HT1080 (cell line): ENCODE measurements around the gene MAML3. TPM values are rescaled to one million over a fixed set of nuclear protein-coding genes. Genes with fewer than 3 reads are reported as not detected.

Source experiments
- DNase-seq: peaks from one replicate; pipeline ENCODE4 v3.0.0-alpha.2; 2015; ENCODE audit warnings: low read depth
- total RNA-seq: library from RNA; depleted of rRNA; stranded (reverse); fragments of >200 nt; shearing (Covaris generic); gene quantifications from 2 replicates; pipeline ENCODE4 v1.2.3, GENCODE V29; 2014

MAML3 gene
- total RNA-seq, 1 experiment from 2014 or later, result 11.4 TPM

GRCh38 chr4:139764686-139765310 lies 389.2 kb downstream of the MAML3 start:
- DNase-seq, result no peak

- no peak for DNase-seq
These were observed 389.8 kb downstream of the MAML3 start for GRCh38 chr4:139764182-139764581.

GRCh38 chr4:139763672-139764071 lies 390.3 kb downstream of the MAML3 start:
- no peak for DNase-seq

DNA sequence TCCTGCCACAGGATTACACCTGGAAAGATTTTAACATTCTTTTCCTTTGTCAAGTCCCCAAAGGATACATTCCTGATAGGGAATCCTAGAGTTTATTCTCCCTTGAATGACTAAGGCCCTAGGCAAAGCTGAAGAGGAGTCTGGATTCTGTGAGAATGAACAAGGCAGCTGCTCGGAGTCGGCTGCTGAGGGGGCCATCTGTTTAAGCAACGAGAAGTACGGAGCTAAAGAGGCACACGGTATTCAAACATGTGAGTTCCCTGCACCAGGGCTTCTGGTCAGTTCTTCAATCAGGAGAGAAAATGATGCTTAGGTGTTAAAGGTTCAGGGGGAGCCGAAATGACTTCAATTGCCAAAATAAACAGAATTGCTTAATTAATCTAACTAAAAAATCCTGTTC lies 390.8 kb downstream of the MAML3 start:
- no peak for DNase-seq

DNA sequence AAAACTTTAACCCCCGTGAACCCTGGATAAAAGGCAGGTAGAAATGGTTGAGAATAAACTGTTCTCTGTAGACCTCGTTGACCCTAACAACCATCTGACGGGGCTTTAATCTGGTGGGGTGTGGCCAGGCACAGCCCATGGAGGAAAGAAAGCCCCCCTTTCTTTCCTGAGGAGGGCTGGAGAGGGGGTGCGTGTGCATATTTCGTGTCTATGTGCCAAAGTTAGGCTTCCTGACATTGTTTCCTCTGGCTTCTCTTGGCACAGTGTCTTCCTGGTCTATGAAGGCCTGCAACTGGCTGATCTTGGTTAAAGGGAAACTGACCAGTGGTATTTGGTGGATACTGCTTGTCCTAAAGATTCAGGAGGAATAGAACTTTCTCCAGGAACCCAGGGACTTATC lies 391.3 kb downstream of the MAML3 start:
- DNase-seq, result no peak

GRCh38 chr4:139761461-139761860 lies 392.5 kb downstream of the MAML3 start:
- DNase-seq, result peak; percentile 28

DNA sequence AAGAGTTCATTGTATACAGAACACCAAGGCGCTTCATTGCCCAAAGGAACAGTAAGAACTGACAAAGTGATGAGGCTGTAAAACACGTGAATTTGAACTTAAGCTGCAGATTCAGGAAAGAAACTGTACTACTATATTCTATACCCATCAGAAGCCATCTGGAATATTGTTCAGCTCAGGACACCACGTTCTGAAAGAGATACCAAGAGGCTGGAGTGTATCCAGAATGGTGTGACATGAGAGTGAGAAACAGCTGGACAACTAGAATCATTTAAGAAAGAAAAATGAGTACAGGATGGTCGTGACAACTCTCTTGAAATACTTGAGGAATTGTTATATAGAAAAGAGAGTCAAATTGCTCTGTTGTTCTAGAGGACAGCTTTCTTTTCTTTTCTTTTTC lies 393.4 kb downstream of the MAML3 start:
- no peak for DNase-seq

DNA sequence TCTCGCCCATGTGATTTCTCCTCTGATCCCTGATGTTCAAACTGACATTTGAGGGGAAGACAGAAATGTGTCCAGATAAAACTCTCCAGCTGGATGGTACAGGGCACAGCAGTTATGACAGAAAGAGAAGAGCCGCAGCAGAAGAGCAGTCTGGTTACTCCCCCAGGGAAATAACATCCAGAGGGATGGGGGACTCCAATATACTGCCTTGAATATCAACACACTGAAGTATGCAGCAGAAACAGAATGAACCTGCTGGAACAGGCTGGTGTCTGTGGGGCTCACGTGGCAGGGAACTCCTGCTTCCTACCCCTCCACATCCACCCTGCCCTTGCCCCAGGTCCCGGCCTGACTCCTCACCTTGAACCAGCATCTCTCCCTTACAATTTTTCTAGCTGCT lies 394.9 kb downstream of the MAML3 start:
- DNase-seq, result no peak

DNA sequence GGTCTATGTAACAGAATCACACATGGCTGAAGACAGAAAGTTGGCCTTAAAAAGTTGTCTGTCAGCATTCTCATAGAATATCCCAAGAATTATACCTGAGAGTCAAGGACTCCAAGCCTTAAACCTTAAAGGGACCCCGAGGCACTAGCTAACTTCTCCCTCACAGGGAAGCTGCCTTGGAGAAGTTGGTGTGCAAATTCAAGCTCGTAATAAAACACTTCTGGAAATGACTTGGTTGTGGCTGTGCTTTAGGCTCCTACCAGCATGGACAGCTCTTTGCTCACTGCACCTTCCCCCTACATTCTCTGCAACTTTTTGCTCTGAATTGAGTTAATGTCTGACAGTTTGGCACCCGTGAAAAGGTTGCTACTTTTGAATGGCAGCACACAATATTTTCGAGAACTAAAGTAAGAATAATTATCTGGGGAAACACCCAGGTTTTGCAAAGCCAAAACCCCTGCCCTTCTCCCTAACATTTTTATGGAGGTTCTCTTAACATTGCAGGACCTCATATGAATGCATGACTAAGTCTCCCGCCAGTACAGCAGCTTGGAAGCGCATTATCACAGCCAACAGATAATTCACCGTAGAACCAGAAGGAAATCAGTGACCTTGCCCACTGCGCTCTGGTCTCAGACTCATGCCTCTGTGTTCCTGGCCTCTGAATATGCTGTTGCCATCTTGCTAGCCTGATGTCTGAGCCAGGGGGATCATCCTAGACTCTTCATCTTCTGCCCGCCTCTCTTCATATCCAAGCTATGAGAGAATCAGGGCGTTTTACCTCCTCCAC lies 397.4 kb downstream of the MAML3 start:
- no peak for DNase-seq

DNA sequence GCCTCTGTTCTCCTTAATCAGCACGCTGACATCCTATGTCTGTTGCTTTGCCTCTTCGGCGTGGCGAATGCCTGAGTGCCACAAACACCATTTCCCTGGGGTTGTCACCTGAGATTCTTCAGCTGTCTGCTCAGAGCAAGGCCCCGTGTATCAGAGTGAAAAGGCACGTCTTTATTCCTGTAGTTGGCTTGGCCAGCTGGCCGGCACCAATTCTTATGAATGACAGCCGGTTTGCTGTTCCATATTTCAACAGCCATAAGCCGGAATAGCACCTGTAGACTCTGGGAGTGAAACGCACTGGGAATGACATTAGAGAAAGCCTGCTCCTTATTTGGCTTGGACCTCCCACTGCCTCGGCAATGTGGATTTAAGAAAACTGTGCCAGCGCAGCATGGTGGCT lies 399.0 kb downstream of the MAML3 start:
- DNase-seq, result no peak

- no peak for DNase-seq
These were observed 400.3 kb downstream of the MAML3 start for GRCh38 chr4:139753686-139754085.

- DNase-seq, result no peak
These were observed 404.0 kb downstream of the MAML3 start for GRCh38 chr4:139749835-139750498.

- DNase-seq, result no peak
These were observed 404.6 kb downstream of the MAML3 start for GRCh38 chr4:139749338-139749737.

DNA sequence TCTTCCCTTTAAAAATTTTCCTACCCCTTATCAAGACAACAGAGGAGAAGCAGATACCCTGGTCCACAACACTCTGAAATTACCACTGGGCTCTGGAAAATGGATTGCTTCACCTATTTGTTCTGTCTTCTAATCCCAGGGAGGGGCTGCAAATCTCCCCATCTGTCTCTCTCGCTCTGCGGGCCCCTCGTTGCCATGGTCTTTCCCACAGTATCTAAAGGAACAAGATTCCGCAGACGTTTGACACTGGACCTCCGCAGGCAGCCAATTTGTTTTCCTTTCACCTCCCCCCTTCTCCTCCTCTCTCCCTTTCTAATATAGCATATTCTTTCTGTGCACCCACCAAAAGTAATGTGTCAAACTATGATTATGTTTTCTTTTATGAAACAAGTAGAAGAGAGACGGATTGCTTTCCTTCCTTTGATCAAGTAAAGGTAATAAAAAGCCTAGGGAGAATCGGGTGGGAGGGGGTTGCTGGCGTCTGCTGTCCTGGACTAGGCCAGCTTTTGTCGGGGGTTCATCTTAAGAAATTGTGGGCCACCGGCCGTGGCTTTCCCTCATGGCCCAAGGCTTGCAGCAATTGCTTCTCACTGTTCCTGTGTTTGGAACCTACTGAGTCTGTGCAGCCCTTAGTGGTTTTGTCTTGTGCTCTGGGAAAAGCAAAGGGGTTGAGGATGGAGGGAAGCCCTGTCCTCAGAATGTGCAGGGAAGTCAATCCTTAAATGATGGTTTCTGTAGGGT lies 407.4 kb downstream of the MAML3 start:
- no peak for DNase-seq

DNA sequence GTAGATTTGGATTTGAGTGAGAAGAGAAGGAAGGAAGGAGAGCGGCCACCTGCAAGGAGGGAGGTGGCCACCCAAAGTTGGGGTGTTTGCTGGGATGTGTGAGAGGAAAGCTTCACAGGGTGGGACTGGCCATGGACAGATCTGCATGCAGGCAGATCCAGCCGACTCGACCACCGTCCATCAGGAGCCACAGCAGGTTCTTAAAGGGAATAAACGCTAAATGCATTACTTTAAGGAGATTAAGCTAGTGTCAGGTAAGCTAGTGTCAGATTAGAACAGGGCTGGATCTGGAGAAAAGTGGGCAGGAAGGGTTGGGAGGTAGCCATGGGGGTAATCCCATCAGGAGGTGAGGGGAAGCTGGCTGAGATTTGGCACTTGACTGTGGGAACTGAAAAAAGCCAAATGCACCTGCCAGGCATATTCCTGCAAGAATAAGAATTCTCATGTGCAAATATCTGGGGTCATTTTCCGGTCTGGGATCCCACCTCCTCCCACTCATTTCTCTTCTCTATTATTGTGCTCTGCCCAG lies 408.8 kb downstream of the MAML3 start:
- no peak for DNase-seq

- DNase-seq, result no peak
These were observed 409.8 kb downstream of the MAML3 start for GRCh38 chr4:139744232-139744631.

DNA sequence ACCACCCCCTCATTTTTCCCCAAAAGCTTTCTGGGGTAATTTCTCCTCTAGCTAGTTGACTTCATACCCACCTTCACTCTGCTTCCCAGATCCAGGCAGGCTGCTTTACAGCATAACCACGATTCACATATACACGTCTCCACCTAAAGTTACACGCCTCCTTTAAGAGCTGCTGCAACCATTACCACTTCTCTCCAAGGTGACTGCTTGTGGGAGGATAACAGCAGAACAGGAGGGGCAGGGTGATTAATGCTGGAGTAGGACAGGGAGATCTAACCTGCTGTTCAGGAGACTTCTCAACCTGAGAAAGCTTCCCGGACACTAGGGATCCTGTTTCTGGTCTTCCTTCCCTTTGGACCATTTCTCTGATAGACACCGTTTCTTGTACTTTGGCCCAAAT lies 411.0 kb downstream of the MAML3 start:
- DNase-seq, result no peak

DNA sequence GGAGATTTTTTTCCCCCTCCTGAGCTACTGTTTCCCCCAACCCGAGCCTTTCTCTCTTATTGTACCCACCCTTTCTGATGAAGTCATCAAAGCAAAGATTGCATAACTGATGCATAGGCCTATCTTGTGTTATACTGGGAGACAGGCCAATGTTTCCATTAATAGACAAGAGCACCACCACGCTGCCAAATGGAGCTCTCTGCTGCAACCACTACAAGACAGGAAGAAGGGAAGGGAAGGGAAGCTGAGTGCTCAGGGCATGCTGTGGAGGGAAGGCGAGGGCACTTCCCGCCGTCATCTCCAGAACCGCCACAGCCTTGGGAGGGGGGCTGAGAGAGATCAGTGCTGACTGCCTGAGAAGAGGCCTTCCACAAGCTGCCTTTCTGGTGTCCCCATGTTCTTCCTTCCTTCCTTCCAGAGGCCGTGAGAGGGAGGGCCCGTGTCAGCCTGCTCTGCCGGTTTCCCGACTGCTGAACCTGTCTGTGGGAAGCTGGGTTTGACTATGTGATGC lies 413.4 kb downstream of the MAML3 start:
- DNase-seq, result peak; percentile 90

GRCh38 chr4:139740121-139740520 lies 413.9 kb downstream of the MAML3 start:
- no peak for DNase-seq

DNA sequence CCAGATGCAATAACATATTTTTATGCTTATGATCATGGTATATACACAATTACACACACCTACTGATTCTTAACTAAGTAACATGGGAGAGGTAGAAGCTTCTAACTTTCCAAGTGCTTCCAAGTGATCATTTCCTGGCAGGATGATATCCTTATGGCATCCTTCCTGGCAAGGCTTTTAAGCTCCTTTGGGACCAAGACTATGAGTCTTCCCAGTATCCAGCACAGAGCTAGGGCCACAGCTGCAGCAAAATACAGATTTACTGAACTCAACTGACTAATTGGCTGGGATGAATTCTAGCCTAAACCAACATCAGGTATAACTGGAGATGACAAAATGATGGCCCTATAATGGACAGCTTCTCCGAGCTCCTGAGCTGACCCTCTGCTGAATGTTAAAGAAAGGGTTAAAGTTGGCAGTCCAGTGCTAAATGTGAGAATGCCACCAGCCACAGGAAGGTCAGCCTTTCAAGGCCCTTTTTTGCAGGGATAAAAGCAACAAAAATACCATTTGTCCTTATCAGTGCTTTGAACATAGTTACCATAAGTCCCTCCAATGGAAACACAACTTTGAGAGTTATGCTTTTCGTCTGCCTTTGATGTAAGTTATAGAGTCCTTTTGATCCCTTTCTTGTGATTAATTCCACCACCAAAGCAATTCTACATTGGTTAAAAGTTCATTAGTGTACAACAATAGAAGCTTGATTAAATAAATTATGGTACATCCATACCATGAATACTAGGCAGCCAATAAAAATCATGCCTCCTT lies 415.0 kb downstream of the MAML3 start:
- DNase-seq, result no peak

GRCh38 chr4:139736661-139737060 lies 417.3 kb downstream of the MAML3 start:
- DNase-seq, result no peak
